SK-N-SH treated with all-trans-retinoic acid at 6 μM for 48 hours (cell line): ENCODE data around the gene RALB.

Experiments
- ARNTL ChIP-seq: fragments of 450-650 bp; formaldehyde crosslinking; IDR thresholded peaks from 2 replicates; pipeline ENCODE4 v1.5.0; 2020; ENCODE audit warnings: low read depth, mild to moderate bottlenecking, moderate library complexity, borderline replicate concordance
- BACH2 ChIP-seq: fragments of 250-450 bp; sonication (Bioruptor Pico); IDR thresholded peaks from 2 replicates; pipeline ENCODE4 v1.9.0; 2021; ENCODE audit warnings: mild to moderate bottlenecking, borderline replicate concordance
- ESRRG ChIP-seq: fragments of 250-450 bp; sonication (Bioruptor Pico); IDR thresholded peaks from 2 replicates; pipeline ENCODE4 v1.6.1; 2021; ENCODE audit warnings: mild to moderate bottlenecking
- ISL1 ChIP-seq: fragments of 250-450 bp; sonication (Bioruptor Pico); IDR thresholded peaks from 2 replicates; pipeline ENCODE4 v2.1.2; 2022; ENCODE audit warnings: mild to moderate bottlenecking, moderate library complexity
- PPARA ChIP-seq: fragments of 250-450 bp; sonication (Bioruptor Pico); IDR thresholded peaks from 2 replicates; pipeline ENCODE4 v1.5.0; 2020; ENCODE audit warnings: mild to moderate bottlenecking, borderline replicate concordance
- RARB ChIP-seq: fragments of 250-450 bp; sonication (Bioruptor Pico); IDR thresholded peaks from 2 replicates; pipeline ENCODE4 v1.8.0; 2021; ENCODE audit warnings: mild to moderate bottlenecking, moderate library complexity
- SNAI2 ChIP-seq: fragments of 250-450 bp; sonication (Bioruptor Pico); IDR thresholded peaks from 2 replicates; pipeline ENCODE4 v1.5.0; 2020; ENCODE audit warnings: mild to moderate bottlenecking, moderate library complexity
- TCF4 ChIP-seq: fragments of 250-450 bp; sonication (Bioruptor Pico); IDR thresholded peaks from 2 replicates; pipeline ENCODE4 v1.8.0; 2021; ENCODE audit warnings: mild to moderate bottlenecking, moderate library complexity, borderline replicate concordance
- TOX ChIP-seq: fragments of 250-450 bp; sonication (Bioruptor Pico); IDR thresholded peaks from 2 replicates; pipeline ENCODE4 v1.8.0; 2021; ENCODE audit warnings: mild to moderate bottlenecking, moderate library complexity, borderline replicate concordance
- ZC3H10 ChIP-seq: fragments of 250-450 bp; sonication (Bioruptor Pico); IDR thresholded peaks from 2 replicates; pipeline ENCODE4 v1.5.1; 2021; ENCODE audit warnings: mild to moderate bottlenecking, moderate library complexity
- ZFP3 ChIP-seq: fragments of 250-450 bp; sonication (Bioruptor Pico); IDR thresholded peaks from 2 replicates; pipeline ENCODE4 v1.5.0; 2020; ENCODE audit warnings: mild to moderate bottlenecking, moderate library complexity
- TF ChIP-seq, protein P1 (sequence below): fragments of 250-450 bp; sonication (Bioruptor Pico); IDR thresholded peaks from 2 replicates; pipeline ENCODE4 v1.5.1; 2020; ENCODE audit warnings: low read depth, mild to moderate bottlenecking, moderate library complexity

DNA sequence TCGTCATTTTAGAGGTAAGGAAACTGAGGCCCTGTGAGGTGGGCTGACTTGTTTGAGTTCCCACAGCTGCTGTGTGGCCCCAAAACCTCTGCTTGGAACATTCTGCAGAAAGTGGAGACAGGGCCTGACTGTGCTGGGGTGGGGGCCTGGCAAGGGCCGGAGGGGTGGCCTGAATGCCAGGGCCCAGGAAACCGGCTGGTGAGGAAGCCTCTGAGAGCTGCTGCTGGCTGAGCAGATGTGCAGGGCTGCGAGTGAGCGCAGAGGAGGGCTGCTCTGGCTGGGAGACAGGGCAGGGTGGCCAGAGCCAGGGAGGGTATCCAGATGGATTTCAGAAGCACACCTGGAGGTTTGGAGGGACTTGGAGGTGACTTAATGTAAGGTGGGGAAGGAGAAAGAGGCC is 63.4 kb downstream of the RALB start:
- TF ChIP-seq ISL1 (CRISPR knock-in tag) = no peak
- no peak for TF ChIP-seq ZC3H10
- TF ChIP-seq PPARA (CRISPR knock-in tag) = no peak
- no peak for TF ChIP-seq TCF4 (CRISPR knock-in tag)
- TF ChIP-seq, protein P1, sequence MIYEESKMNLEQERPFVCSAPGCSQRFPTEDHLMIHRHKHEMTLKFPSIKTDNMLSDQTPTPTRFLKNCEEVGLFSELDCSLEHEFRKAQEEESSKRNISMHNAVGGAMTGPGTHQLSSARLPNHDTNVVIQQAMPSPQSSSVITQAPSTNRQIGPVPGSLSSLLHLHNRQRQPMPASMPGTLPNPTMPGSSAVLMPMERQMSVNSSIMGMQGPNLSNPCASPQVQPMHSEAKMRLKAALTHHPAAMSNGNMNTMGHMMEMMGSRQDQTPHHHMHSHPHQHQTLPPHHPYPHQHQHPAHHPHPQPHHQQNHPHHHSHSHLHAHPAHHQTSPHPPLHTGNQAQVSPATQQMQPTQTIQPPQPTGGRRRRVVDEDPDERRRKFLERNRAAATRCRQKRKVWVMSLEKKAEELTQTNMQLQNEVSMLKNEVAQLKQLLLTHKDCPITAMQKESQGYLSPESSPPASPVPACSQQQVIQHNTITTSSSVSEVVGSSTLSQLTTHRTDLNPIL (CRISPR knock-in tag) = no peak
- no peak for TF ChIP-seq RARB (CRISPR knock-in tag)
- TF ChIP-seq BACH2 (CRISPR knock-in tag) = no peak
- TF ChIP-seq SNAI2 (CRISPR knock-in tag) = no peak
- TF ChIP-seq TOX (CRISPR knock-in tag) = no peak
- TF ChIP-seq ARNTL (CRISPR knock-in tag) = no peak
- TF ChIP-seq ESRRG (CRISPR knock-in tag) = no peak
- no peak for TF ChIP-seq ZFP3 (CRISPR knock-in tag)
